Measurements from ENCODE around the gene CCIN. TPM values are rescaled to one million over a fixed set of nuclear protein-coding genes. Genes with fewer than 3 reads are reported as not detected.

The CCIN gene
- total RNA-seq, 1 experiment from 2014 or later: 0.20 TPM

DNA sequence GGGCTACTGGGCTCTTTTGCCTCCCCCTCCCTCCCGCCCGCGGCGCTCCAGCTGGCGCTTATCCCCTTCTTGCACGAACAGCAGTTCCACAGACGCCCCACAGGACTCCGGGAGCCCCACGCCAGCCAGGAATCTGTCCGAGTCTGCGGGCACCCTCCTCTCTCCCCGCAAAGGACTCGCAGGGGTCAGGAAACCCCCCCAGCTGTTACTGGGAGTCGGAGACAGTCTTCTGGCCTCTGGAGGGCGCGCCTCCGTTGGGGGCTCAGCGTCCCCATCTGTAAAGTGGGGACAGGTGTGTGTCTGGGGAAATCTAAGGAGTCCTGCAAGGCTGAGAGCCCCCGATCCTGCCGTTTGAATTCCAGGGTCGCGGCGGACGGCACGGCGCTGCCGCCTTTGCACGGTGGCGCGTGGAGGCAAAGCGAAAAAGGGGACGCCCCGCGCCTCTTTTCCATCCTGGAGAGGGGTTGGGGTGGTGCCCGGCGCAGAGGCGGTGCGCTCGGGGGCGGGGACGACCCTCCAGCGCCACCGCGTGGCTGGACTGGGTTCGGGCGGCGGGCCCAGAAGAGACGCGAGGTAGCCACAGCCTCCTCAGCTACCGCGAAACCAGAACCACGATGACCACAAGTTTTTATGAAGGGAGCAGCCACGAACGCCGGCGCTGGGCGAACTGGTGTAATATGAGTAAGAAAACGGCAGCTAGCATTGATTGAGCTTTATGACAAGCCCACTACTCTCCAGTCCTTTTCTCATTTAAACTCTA, 2.8 kb upstream of the CCIN start (continued):
- TF ChIP-seq, protein P1, sequence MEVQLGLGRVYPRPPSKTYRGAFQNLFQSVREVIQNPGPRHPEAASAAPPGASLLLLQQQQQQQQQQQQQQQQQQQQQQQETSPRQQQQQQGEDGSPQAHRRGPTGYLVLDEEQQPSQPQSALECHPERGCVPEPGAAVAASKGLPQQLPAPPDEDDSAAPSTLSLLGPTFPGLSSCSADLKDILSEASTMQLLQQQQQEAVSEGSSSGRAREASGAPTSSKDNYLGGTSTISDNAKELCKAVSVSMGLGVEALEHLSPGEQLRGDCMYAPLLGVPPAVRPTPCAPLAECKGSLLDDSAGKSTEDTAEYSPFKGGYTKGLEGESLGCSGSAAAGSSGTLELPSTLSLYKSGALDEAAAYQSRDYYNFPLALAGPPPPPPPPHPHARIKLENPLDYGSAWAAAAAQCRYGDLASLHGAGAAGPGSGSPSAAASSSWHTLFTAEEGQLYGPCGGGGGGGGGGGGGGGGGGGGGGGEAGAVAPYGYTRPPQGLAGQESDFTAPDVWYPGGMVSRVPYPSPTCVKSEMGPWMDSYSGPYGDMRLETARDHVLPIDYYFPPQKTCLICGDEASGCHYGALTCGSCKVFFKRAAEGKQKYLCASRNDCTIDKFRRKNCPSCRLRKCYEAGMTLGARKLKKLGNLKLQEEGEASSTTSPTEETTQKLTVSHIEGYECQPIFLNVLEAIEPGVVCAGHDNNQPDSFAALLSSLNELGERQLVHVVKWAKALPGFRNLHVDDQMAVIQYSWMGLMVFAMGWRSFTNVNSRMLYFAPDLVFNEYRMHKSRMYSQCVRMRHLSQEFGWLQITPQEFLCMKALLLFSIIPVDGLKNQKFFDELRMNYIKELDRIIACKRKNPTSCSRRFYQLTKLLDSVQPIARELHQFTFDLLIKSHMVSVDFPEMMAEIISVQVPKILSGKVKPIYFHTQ (CRISPR knock-in tag; IDR thresholded peaks at IDR 0.05): no peak
- TF ChIP-seq, protein P2, sequence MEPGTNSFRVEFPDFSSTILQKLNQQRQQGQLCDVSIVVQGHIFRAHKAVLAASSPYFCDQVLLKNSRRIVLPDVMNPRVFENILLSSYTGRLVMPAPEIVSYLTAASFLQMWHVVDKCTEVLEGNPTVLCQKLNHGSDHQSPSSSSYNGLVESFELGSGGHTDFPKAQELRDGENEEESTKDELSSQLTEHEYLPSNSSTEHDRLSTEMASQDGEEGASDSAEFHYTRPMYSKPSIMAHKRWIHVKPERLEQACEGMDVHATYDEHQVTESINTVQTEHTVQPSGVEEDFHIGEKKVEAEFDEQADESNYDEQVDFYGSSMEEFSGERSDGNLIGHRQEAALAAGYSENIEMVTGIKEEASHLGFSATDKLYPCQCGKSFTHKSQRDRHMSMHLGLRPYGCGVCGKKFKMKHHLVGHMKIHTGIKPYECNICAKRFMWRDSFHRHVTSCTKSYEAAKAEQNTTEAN (CRISPR knock-in tag; IDR thresholded peaks at IDR 0.05): no peak
- no peak for TF ChIP-seq HMGA2 (CRISPR knock-in tag; IDR thresholded peaks at IDR 0.05)
- TF ChIP-seq, protein P3, sequence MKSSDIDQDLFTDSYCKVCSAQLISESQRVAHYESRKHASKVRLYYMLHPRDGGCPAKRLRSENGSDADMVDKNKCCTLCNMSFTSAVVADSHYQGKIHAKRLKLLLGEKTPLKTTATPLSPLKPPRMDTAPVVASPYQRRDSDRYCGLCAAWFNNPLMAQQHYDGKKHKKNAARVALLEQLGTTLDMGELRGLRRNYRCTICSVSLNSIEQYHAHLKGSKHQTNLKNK (CRISPR knock-in tag; IDR thresholded peaks at IDR 0.05): no peak
- TF ChIP-seq ATF1 (CRISPR knock-in tag; IDR thresholded peaks at IDR 0.05): no peak
- TF ChIP-seq ZNF423 (CRISPR knock-in tag; IDR thresholded peaks at IDR 0.05): no peak
- TF ChIP-seq CBFB (CRISPR knock-in tag; IDR thresholded peaks at IDR 0.05; ENCODE audit: low read depth): no peak
- TF ChIP-seq, protein P4, sequence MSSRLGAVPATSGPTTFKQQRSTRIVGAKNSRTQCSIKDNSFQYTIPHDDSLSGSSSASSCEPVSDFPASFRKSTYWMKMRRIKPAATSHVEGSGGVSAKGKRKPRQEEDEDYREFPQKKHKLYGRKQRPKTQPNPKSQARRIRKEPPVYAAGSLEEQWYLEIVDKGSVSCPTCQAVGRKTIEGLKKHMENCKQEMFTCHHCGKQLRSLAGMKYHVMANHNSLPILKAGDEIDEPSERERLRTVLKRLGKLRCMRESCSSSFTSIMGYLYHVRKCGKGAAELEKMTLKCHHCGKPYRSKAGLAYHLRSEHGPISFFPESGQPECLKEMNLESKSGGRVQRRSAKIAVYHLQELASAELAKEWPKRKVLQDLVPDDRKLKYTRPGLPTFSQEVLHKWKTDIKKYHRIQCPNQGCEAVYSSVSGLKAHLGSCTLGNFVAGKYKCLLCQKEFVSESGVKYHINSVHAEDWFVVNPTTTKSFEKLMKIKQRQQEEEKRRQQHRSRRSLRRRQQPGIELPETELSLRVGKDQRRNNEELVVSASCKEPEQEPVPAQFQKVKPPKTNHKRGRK (CRISPR knock-in tag; IDR thresholded peaks at IDR 0.05; ENCODE audit: borderline replicate concordance): no peak
- no peak for TF ChIP-seq GABPB1 (CRISPR knock-in tag; IDR thresholded peaks at IDR 0.05)
- TF ChIP-seq PRRX2 (CRISPR knock-in tag; IDR thresholded peaks at IDR 0.05): 0 out of 2 replicates have a peak, but pooled peaks have one; percentile 17
- TF ChIP-seq ESRRA (CRISPR knock-in tag; IDR thresholded peaks at IDR 0.05; ENCODE audit: borderline replicate concordance): no peak
- TF ChIP-seq GRHL2 (CRISPR knock-in tag; IDR thresholded peaks at IDR 0.05; ENCODE audit: insufficient replicate concordance, severe bottlenecking): no peak
- TF ChIP-seq, protein P5, sequence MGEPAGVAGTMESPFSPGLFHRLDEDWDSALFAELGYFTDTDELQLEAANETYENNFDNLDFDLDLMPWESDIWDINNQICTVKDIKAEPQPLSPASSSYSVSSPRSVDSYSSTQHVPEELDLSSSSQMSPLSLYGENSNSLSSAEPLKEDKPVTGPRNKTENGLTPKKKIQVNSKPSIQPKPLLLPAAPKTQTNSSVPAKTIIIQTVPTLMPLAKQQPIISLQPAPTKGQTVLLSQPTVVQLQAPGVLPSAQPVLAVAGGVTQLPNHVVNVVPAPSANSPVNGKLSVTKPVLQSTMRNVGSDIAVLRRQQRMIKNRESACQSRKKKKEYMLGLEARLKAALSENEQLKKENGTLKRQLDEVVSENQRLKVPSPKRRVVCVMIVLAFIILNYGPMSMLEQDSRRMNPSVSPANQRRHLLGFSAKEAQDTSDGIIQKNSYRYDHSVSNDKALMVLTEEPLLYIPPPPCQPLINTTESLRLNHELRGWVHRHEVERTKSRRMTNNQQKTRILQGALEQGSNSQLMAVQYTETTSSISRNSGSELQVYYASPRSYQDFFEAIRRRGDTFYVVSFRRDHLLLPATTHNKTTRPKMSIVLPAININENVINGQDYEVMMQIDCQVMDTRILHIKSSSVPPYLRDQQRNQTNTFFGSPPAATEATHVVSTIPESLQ (CRISPR knock-in tag; IDR thresholded peaks at IDR 0.05): no peak
- TF ChIP-seq, protein P6, sequence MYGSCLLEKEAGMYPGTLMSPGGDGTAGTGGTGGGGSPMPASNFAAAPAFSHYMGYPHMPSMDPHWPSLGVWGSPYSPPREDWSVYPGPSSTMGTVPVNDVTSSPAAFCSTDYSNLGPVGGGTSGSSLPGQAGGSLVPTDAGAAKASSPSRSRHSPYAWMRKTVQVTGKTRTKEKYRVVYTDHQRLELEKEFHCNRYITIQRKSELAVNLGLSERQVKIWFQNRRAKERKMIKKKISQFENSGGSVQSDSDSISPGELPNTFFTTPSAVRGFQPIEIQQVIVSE (CRISPR knock-in tag; IDR thresholded peaks at IDR 0.05; ENCODE audit: borderline replicate concordance): no peak
- TF ChIP-seq, protein P7, sequence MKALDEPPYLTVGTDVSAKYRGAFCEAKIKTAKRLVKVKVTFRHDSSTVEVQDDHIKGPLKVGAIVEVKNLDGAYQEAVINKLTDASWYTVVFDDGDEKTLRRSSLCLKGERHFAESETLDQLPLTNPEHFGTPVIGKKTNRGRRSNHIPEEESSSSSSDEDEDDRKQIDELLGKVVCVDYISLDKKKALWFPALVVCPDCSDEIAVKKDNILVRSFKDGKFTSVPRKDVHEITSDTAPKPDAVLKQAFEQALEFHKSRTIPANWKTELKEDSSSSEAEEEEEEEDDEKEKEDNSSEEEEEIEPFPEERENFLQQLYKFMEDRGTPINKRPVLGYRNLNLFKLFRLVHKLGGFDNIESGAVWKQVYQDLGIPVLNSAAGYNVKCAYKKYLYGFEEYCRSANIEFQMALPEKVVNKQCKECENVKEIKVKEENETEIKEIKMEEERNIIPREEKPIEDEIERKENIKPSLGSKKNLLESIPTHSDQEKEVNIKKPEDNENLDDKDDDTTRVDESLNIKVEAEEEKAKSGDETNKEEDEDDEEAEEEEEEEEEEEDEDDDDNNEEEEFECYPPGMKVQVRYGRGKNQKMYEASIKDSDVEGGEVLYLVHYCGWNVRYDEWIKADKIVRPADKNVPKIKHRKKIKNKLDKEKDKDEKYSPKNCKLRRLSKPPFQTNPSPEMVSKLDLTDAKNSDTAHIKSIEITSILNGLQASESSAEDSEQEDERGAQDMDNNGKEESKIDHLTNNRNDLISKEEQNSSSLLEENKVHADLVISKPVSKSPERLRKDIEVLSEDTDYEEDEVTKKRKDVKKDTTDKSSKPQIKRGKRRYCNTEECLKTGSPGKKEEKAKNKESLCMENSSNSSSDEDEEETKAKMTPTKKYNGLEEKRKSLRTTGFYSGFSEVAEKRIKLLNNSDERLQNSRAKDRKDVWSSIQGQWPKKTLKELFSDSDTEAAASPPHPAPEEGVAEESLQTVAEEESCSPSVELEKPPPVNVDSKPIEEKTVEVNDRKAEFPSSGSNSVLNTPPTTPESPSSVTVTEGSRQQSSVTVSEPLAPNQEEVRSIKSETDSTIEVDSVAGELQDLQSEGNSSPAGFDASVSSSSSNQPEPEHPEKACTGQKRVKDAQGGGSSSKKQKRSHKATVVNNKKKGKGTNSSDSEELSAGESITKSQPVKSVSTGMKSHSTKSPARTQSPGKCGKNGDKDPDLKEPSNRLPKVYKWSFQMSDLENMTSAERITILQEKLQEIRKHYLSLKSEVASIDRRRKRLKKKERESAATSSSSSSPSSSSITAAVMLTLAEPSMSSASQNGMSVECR (CRISPR knock-in tag; IDR thresholded peaks at IDR 0.05; ENCODE audit: borderline replicate concordance): 0 out of 2 replicates have a peak, but pooled peaks have one; percentile 57
- TF ChIP-seq, protein P8, sequence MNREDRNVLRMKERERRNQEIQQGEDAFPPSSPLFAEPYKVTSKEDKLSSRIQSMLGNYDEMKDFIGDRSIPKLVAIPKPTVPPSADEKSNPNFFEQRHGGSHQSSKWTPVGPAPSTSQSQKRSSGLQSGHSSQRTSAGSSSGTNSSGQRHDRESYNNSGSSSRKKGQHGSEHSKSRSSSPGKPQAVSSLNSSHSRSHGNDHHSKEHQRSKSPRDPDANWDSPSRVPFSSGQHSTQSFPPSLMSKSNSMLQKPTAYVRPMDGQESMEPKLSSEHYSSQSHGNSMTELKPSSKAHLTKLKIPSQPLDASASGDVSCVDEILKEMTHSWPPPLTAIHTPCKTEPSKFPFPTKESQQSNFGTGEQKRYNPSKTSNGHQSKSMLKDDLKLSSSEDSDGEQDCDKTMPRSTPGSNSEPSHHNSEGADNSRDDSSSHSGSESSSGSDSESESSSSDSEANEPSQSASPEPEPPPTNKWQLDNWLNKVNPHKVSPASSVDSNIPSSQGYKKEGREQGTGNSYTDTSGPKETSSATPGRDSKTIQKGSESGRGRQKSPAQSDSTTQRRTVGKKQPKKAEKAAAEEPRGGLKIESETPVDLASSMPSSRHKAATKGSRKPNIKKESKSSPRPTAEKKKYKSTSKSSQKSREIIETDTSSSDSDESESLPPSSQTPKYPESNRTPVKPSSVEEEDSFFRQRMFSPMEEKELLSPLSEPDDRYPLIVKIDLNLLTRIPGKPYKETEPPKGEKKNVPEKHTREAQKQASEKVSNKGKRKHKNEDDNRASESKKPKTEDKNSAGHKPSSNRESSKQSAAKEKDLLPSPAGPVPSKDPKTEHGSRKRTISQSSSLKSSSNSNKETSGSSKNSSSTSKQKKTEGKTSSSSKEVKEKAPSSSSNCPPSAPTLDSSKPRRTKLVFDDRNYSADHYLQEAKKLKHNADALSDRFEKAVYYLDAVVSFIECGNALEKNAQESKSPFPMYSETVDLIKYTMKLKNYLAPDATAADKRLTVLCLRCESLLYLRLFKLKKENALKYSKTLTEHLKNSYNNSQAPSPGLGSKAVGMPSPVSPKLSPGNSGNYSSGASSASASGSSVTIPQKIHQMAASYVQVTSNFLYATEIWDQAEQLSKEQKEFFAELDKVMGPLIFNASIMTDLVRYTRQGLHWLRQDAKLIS (CRISPR knock-in tag; IDR thresholded peaks at IDR 0.05; ENCODE audit: borderline replicate concordance): no peak
- TF ChIP-seq, protein P9, sequence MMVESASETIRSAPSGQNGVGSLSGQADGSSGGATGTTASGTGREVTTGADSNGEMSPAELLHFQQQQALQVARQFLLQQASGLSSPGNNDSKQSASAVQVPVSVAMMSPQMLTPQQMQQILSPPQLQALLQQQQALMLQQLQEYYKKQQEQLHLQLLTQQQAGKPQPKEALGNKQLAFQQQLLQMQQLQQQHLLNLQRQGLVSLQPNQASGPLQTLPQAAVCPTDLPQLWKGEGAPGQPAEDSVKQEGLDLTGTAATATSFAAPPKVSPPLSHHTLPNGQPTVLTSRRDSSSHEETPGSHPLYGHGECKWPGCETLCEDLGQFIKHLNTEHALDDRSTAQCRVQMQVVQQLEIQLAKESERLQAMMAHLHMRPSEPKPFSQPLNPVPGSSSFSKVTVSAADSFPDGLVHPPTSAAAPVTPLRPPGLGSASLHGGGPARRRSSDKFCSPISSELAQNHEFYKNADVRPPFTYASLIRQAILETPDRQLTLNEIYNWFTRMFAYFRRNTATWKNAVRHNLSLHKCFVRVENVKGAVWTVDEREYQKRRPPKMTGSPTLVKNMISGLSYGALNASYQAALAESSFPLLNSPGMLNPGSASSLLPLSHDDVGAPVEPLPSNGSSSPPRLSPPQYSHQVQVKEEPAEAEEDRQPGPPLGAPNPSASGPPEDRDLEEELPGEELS (CRISPR knock-in tag; IDR thresholded peaks at IDR 0.05): no peak
